ENCODE measurements around the gene SALL3. TPM values are rescaled to one million over a fixed set of nuclear protein-coding genes. Genes with fewer than 3 reads are reported as not detected.
A peak's percentile ranks its signal among the peaks of the same experiment; 100 is the strongest.
"Not testable (repeated sequence)": the region's sequence is repeated elsewhere in the genome, so short reads cannot be mapped to it uniquely, and the experiment has no call there.

Gene SALL3
- total RNA-seq, 1 experiment from 2014 or later, result not detected

DNA sequence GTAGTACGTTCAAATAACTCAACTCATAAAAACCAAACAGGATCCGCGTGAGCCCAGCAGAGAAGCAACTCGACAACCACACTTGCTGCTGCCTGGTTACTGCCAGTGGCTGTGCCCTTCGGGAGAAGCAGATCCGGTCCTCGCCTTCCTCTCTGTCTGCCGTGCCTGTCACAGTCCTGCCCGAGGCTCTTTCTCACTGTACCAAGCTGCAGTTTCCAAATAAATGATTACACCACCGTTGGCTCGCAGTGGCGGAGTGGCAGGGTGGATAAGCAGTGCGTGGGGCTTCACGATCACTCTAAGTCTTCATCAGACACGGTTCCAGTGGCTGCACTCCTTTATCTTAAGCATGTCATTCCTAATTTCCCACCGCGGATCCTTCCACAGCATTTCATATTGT is 26.1 kb upstream of the SALL3 start:
- no peaks in the 10 kb centered on the region for H3K79me2 ChIP-seq (ENCODE audit: low read length)

DNA sequence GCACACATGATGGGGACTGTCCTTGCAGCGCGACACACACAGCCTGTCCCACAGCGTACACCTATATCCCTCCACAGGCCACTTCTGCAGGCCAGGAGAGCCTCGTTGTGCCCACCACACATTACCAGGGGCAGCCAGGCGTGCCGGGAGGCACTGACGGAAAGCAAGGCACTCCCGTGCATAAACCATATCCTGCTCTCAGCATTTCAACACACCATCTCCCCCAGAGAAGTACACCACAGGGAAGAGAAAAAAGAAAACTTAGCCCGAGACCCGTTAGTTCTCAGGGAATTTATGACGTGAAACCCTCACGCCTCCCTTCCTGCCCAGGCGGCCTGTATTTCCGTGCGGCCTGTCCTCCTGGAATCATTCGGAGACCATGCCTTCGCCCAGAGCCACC is 24.6 kb upstream of the SALL3 start:
- H4K20me1 ChIP-seq (ENCODE audit: insufficient read depth, low read depth, low read length), result no peaks in the 10 kb centered on the region
- no peak overlapping the region for H3K27ac ChIP-seq (ENCODE audit: low read length)
- no peak overlapping the region for H3K4me2 ChIP-seq (ENCODE audit: low read depth, low read length, poor library complexity, severe bottlenecking)
- H3K4me1 ChIP-seq (ENCODE audit: low read length), result no peaks in the 10 kb centered on the region
- H3K36me3 ChIP-seq (ENCODE audit: insufficient read depth, low read length), result no peaks in the 10 kb centered on the region
- no peak overlapping the region for H2AFZ ChIP-seq (ENCODE audit: low read length)
- no peaks in the 10 kb centered on the region for H3K9me2 ChIP-seq (replicated peaks; ENCODE audit: insufficient read depth, low read length)
- peaks cover 3% of the 10 kb centered on the region; the same call in 1 of the 2 replicates for H3K27me3 ChIP-seq (ENCODE audit: low read length)
- H3K9me3 ChIP-seq (ENCODE audit: low read length), result peaks cover 10% of the 10 kb centered on the region
- no peak overlapping the region for H3K9ac ChIP-seq (ENCODE audit: low read length)
- no peak overlapping the region for H3K4me3 ChIP-seq (ENCODE audit: low read length)
- no peak for DNase-seq
- H3K79me2 ChIP-seq (ENCODE audit: low read length), result no peaks in the 10 kb centered on the region

More for the DNA sequence above, 26.1 kb upstream of the SALL3 start:
- Histone ChIP-seq H3K27ac (ENCODE audit: low read length) (no peak overlapping the region), H3K9me3 (ENCODE audit: low read length) (peaks cover 10% of the 10 kb centered on the region), H4K20me1 (ENCODE audit: insufficient read depth, low read depth, low read length) (no peaks in the 10 kb centered on the region), H3K4me3 (ENCODE audit: low read length) (no peak overlapping the region), H3K27me3 (ENCODE audit: low read length) (peaks cover 3% of the 10 kb centered on the region; the same call in 1 of the 2 replicates), H3K9me2 (replicated peaks; ENCODE audit: insufficient read depth, low read length) (no peaks in the 10 kb centered on the region), H3K4me2 (ENCODE audit: low read depth, low read length, poor library complexity, severe bottlenecking) (no peak overlapping the region), H3K36me3 (ENCODE audit: insufficient read depth, low read length) (no peaks in the 10 kb centered on the region), H3K9ac (ENCODE audit: low read length) (no peak overlapping the region), H2AFZ (ENCODE audit: low read length) (no peak overlapping the region), H3K4me1 (ENCODE audit: low read length) (no peaks in the 10 kb centered on the region)
- no peak for DNase-seq

DNA sequence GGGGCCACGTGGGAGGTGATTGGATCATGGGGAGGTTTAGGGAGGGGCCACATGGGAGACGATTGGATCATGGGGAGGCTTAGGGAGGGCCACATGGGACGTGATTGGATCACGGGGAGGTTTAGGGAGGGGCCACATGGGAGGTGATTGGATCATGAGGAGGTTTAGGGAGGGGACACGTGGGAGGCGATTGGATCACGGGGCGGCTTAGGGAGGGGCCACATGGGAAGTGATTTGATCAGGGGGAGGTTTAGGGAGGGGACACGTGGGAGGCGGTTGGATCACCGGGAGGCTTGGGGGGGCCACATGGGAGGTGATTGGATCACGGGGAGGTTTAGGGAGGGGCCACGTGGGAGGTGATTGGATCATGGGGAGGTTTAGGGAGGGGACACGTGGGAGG is 22.5 kb upstream of the SALL3 start:
- no peak overlapping the region for H3K27ac ChIP-seq (ENCODE audit: low read length)
- DNase-seq, result peak; percentile 56
- no peaks in the 10 kb centered on the region for H3K9me2 ChIP-seq (replicated peaks; ENCODE audit: insufficient read depth, low read length)
- H3K36me3 ChIP-seq (ENCODE audit: insufficient read depth, low read length), result no peaks in the 10 kb centered on the region
- no peak overlapping the region for H2AFZ ChIP-seq (ENCODE audit: low read length)
- no peak overlapping the region for H3K9ac ChIP-seq (ENCODE audit: low read length)
- H3K4me1 ChIP-seq (ENCODE audit: low read length), result no peaks in the 10 kb centered on the region
- H4K20me1 ChIP-seq (ENCODE audit: insufficient read depth, low read depth, low read length), result no peaks in the 10 kb centered on the region
- no peak overlapping the region for H3K4me3 ChIP-seq (ENCODE audit: low read length)
- H3K27me3 ChIP-seq (ENCODE audit: low read length), result no peaks in the 10 kb centered on the region; the same call in 1 of the 2 replicates
- peaks cover 4% of the 10 kb centered on the region; the same call in 1 of the 2 replicates for H3K9me3 ChIP-seq (ENCODE audit: low read length)
- no peaks in the 10 kb centered on the region for H3K79me2 ChIP-seq (ENCODE audit: low read length)
- H3K4me2 ChIP-seq (ENCODE audit: low read depth, low read length, poor library complexity, severe bottlenecking), result no peak overlapping the region

DNA sequence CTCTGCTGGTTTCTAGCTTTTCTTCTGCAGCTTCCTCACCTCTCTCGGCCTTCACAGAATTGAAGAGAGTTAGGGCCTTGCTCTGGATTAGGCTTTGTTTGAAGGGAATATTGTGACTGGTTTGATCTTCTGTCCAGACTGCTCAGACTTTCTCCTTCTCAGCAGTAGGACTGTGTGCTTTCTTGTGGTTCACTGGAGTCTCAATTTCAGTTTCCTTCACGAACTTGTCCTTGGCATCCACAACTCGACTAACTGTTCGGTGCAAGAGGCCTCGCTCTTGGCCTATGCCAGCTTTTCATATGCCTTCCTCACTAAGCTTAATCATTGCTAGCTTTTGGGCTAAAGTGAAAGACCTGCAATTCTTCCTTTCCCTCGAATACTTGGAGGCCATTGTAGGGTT is 18.9 kb upstream of the SALL3 start:
- no peak overlapping the region for H3K27ac ChIP-seq (ENCODE audit: low read length)
- H3K79me2 ChIP-seq (ENCODE audit: low read length), result no peaks in the 10 kb centered on the region
- H3K4me1 ChIP-seq (ENCODE audit: low read length), result no peaks in the 10 kb centered on the region
- H3K9me2 ChIP-seq (replicated peaks; ENCODE audit: insufficient read depth, low read length), result no peaks in the 10 kb centered on the region
- no peaks in the 10 kb centered on the region for H3K27me3 ChIP-seq (ENCODE audit: low read length)
- no peak overlapping the region for H3K4me3 ChIP-seq (ENCODE audit: low read length)
- no peaks in the 10 kb centered on the region for H4K20me1 ChIP-seq (ENCODE audit: insufficient read depth, low read depth, low read length)
- no peak overlapping the region for H3K9ac ChIP-seq (ENCODE audit: low read length)
- no peak overlapping the region for H3K4me2 ChIP-seq (ENCODE audit: low read depth, low read length, poor library complexity, severe bottlenecking)
- H3K36me3 ChIP-seq (ENCODE audit: insufficient read depth, low read length), result no peaks in the 10 kb centered on the region
- H2AFZ ChIP-seq (ENCODE audit: low read length), result no peak overlapping the region
- no peak for DNase-seq
- H3K9me3 ChIP-seq (ENCODE audit: low read length), result peaks cover 12% of the 10 kb centered on the region; the same call in 1 of the 2 replicates

DNA sequence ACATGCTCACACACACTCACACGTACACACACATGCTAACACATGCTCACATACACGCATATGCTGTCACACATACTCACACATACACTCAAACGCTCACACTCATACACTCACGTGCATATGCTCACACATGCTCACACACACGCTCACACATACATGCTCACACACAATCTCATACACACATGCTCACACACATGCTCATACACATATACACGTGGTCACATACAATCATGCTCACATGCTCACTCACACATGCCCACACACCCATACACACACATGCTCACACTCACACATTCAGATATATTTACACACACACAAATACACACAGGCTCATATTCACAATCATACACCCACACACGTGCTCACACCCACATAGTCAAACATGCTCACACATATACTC is 17.5 kb upstream of the SALL3 start:
- H3K9ac ChIP-seq (ENCODE audit: low read length), result no peak overlapping the region
- H3K4me3 ChIP-seq (ENCODE audit: low read length), result no peak overlapping the region
- H3K36me3 ChIP-seq (ENCODE audit: insufficient read depth, low read length), result no peaks in the 10 kb centered on the region
- H3K27ac ChIP-seq (ENCODE audit: low read length), result no peak overlapping the region
- H4K20me1 ChIP-seq (ENCODE audit: insufficient read depth, low read depth, low read length), result no peaks in the 10 kb centered on the region
- H3K4me2 ChIP-seq (ENCODE audit: low read depth, low read length, poor library complexity, severe bottlenecking), result no peak overlapping the region
- H2AFZ ChIP-seq (ENCODE audit: low read length), result no peak overlapping the region
- H3K9me2 ChIP-seq (replicated peaks; ENCODE audit: insufficient read depth, low read length), result no peaks in the 10 kb centered on the region
- no peaks in the 10 kb centered on the region for H3K27me3 ChIP-seq (ENCODE audit: low read length)
- H3K79me2 ChIP-seq (ENCODE audit: low read length), result no peaks in the 10 kb centered on the region
- H3K4me1 ChIP-seq (ENCODE audit: low read length), result no peaks in the 10 kb centered on the region
- DNase-seq, result no peak
- H3K9me3 ChIP-seq (ENCODE audit: low read length), result peaks cover 9% of the 10 kb centered on the region; the same call in 1 of the 2 replicates

DNA sequence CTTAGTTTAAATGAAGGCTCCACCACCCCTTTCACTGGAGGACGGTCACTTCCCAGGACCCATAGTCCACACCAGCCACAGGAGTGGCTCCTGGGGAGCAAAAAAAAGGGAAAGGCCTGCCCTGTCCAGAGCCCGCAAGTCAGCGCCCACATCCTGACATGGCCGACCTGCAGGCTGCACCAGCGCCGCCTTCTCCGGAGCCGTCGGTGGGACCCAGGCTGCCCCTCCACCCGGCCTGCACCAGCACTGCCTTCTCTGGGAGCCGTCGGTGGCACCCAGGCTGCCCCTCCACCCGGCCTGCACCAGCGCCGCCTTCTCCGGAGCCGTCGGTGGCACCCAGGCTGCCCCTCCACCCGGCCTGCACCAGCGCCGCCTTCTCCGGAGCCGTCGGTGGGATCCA is 14.9 kb upstream of the SALL3 start:
- not testable (repeated sequence) for H3K27ac ChIP-seq (ENCODE audit: low read length); H4K20me1 ChIP-seq (ENCODE audit: insufficient read depth, low read depth, low read length); DNase-seq; H3K79me2 ChIP-seq (ENCODE audit: low read length); H3K9me2 ChIP-seq (replicated peaks; ENCODE audit: insufficient read depth, low read length); H3K4me2 ChIP-seq (ENCODE audit: low read depth, low read length, poor library complexity, severe bottlenecking); H3K4me1 ChIP-seq (ENCODE audit: low read length); H3K36me3 ChIP-seq (ENCODE audit: insufficient read depth, low read length); H3K9me3 ChIP-seq (ENCODE audit: low read length); H3K9ac ChIP-seq (ENCODE audit: low read length); H3K27me3 ChIP-seq (ENCODE audit: low read length); H2AFZ ChIP-seq (ENCODE audit: low read length); H3K4me3 ChIP-seq (ENCODE audit: low read length)

DNA sequence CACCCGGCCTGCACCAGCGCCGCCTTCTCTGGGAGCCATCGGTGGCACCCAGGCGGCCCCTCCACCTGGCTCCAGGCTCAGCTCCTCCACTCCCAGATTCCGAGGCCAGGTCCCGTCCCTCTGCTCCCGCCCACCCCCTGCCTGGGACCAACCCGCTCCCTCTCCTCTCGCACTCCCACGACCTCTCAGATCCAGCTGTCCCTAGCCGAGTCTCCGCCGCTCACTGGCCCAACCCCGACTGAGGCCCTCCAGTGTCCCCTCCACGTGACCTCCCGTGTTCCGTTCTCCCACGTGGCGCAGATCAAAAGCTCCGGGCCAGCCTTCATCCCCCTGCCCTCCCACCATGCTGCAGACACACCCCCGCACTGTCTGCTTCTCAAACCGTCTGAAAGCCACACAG is 14.4 kb upstream of the SALL3 start:
- Histone ChIP-seq H3K27ac (ENCODE audit: low read length) (no peak overlapping the region), H3K27me3 (ENCODE audit: low read length) (no peaks in the 10 kb centered on the region), H3K9me2 (replicated peaks; ENCODE audit: insufficient read depth, low read length) (no peaks in the 10 kb centered on the region), H3K36me3 (ENCODE audit: insufficient read depth, low read length) (no peaks in the 10 kb centered on the region), H3K9me3 (ENCODE audit: low read length) (peaks cover 8% of the 10 kb centered on the region; the same call in 1 of the 2 replicates), H3K4me1 (ENCODE audit: low read length) (no peaks in the 10 kb centered on the region), H2AFZ (ENCODE audit: low read length) (no peak overlapping the region), H3K9ac (ENCODE audit: low read length) (no peak overlapping the region), H3K79me2 (ENCODE audit: low read length) (no peaks in the 10 kb centered on the region), H4K20me1 (ENCODE audit: insufficient read depth, low read depth, low read length) (no peaks in the 10 kb centered on the region), H3K4me2 (ENCODE audit: low read depth, low read length, poor library complexity, severe bottlenecking) (no peak overlapping the region), H3K4me3 (ENCODE audit: low read length) (no peak overlapping the region)
- DNase-seq, result no peak

DNA sequence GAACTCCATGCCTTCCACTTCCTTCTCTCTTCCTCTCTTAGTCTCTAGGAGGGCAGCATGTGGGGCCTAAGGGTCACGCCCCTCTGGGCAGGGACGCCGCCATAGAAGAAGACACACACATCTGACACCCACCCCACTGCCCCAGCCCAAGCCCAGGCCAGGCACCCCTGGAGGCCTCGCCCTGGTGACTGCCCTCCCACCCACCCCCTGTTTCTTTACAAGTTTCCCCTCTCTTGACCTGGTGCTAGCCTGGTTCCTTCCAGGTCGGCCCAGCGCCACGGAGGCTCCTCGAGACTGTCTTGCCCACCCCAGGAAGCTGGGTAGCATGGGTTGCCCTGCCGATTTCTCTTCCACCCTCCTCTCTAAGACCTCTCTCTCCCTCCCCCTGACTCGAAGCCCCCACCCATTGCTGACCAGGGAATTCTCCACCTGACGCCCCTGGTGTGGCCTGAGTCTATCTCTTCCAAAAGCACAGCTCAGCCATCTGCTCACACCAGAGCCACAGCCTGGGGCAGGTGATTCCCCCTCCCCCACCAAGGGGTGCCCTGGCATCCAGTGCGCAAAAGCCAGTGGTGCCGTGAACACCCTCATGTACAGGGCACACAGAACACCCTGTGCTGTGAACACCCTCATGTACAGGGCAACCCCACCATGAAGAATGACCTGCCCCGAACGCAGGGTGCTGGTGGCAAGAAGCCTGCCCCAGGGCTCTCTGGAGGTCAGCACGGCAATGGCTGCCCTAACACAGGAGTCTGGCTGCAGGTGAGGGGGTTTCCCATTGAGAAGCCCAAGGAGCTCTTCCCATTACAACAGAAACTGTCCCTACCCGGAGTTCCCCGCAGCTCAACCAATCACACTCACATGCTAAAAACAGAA is 13.5 kb upstream of the SALL3 start:
- Histone ChIP-seq H3K9me2 (replicated peaks; ENCODE audit: insufficient read depth, low read length) (no peaks in the 10 kb centered on the region), H3K9ac (ENCODE audit: low read length) (no peak overlapping the region), H3K4me3 (ENCODE audit: low read length) (no peak overlapping the region), H3K27me3 (ENCODE audit: low read length) (no peaks in the 10 kb centered on the region), H3K79me2 (ENCODE audit: low read length) (no peaks in the 10 kb centered on the region), H3K4me1 (ENCODE audit: low read length) (no peaks in the 10 kb centered on the region), H3K9me3 (ENCODE audit: low read length) (peaks cover 8% of the 10 kb centered on the region; the same call in 1 of the 2 replicates), H2AFZ (ENCODE audit: low read length) (no peak overlapping the region), H4K20me1 (ENCODE audit: insufficient read depth, low read depth, low read length) (no peaks in the 10 kb centered on the region), H3K4me2 (ENCODE audit: low read depth, low read length, poor library complexity, severe bottlenecking) (no peak overlapping the region), H3K27ac (ENCODE audit: low read length) (no peak overlapping the region), H3K36me3 (ENCODE audit: insufficient read depth, low read length) (no peaks in the 10 kb centered on the region)
- no peak for DNase-seq
